Right renal cortex interstitium (tissue), 3 donors: ENCODE measurements around the gene CACNA1C. TPM values are rescaled to one million over a fixed set of nuclear protein-coding genes. Genes with fewer than 3 reads are reported as not detected.
A peak's percentile ranks its signal among the peaks of the same experiment; 100 is the strongest.
"Not testable (repeated sequence)": the region's sequence is repeated elsewhere in the genome, so short reads cannot be mapped to it uniquely, and the experiment has no call there.

Experiments used
- DNase-seq, 3 donors: peaks; one replicate each; pipeline ENCODE4 v3.0.0-alpha.2; 2013; ENCODE audit warnings: low read depth in 3 of 3, low spot score in 2 of 3
- polyA plus RNA-seq, 3 donors: library from polyadenylated mRNA; unstranded; fragments of 120-200 nt; gene quantifications; one replicate each; pipeline ENCODE4 v1.2.1, GENCODE V29; 2013; ENCODE audit not compliant: insufficient read length in 3 of 3

Gene CACNA1C
- polyA plus RNA-seq, 3 donors = 5.7 to 6.4 (median 5.8) TPM

DNA sequence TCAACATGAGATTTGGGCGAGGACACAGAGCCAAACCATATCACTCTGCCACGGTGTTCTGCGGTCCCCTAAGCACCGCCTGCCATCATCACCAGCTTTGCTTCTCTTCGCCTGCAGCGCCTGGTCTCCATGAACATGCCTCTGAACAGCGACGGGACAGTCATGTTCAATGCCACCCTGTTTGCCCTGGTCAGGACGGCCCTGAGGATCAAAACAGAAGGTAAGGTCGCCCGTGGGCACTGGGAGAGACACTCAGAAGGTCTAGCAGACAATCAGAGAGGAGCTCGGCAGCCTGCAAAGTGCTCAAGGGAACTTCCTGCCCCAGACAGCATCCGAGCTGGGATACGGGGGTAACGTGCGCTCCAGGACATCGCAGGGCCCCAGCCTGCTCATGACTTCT, 616.0 kb downstream of the CACNA1C start:
- DNase-seq = no peak

DNA sequence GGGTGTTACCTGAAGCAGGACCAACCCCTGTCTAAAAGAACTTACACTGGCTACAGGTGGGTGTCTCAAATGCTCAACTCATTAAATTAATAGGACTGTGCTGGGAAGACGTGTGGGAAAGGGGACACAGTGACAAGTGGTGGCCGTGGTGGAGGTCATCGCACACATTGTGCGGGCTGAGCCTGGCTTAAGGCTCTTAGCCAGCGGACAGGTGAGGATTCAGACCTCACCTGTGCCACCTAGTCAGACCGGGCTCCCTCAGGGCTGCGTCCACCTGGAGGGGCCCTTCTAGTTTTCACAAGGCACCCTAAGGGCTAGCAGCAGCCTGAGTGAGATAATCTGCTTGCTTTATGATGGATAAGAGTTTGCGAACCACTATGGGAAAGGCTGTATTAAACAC, 616.8 kb downstream of the CACNA1C start:
- no peak for DNase-seq

DNA sequence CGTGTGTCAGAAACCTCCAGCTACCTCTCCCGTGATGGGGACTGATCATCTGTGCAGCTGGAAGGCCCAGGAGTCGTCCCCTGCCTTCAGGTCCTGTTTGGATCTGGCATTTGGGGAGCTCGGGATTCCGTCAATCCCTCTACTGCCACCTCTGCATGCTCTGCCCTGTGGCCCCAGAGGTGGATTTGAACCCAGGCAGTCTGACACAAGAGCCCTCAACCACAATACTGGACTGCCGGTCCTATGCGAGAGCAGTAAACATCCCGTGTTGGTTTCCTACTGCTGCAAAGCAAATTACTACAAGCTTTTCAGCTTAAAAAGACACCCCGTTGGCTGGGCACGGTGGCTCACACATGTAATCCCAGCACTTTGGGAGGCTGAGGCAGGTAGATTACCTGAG, 620.1 kb downstream of the CACNA1C start:
- DNase-seq = no peak

DNA sequence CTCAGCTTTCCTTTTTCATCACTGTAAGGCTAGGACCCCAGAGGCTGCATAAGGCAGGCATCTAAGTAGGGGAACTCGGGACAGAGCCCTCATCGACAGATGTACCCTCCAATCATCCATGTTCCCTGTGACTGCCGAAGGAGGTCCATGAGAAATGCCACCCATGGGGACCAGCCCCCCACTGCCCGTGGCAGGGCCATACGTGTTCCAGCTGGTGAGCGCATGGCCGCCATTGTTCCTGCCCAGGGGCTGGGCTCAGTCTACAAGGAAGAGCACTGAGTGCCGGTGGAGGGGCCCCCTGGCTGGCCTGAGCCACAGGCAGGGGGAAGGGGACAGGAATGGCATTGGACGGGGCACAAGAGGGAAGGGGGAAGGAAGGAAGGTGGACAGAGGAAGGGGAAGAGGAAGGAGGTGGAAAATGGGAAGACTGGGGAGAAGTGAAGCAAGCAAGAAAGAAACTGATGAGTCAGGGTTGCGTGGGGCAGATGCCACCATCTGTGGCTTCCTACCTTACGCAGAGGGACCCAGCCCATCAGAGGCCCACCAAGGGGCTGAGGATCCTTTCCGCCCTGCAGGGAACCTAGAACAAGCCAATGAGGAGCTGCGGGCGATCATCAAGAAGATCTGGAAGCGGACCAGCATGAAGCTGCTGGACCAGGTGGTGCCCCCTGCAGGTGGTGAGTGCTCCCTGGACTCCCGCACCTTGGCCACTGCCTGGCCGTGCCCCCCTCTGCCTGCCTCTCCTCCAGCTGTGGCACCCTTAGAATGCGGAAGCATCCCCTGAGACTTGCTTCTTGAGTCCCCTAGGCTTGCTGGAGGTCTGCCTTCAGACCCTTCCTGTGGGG, 621.4 kb downstream of the CACNA1C start:
- DNase-seq = no peak

DNA sequence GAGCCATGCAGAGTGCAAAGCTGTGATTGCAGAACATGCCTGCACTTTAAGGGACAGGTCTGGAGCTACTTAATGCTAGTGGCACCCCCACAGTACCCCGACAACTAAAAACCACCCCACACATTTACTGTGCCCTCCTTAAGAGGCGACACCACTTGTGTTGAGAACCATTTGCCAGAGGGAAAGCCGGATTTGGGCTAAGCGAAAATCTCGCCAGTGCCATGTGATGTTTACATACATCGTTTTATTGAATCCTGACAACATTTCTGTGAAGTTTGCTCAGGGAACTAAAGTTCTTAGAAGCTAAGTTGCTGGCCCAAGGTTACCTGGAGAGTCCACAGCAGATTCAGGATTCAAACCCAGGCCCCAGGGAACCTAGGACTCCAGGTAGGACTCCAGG, 623.0 kb downstream of the CACNA1C start:
- DNase-seq = no peak

DNA sequence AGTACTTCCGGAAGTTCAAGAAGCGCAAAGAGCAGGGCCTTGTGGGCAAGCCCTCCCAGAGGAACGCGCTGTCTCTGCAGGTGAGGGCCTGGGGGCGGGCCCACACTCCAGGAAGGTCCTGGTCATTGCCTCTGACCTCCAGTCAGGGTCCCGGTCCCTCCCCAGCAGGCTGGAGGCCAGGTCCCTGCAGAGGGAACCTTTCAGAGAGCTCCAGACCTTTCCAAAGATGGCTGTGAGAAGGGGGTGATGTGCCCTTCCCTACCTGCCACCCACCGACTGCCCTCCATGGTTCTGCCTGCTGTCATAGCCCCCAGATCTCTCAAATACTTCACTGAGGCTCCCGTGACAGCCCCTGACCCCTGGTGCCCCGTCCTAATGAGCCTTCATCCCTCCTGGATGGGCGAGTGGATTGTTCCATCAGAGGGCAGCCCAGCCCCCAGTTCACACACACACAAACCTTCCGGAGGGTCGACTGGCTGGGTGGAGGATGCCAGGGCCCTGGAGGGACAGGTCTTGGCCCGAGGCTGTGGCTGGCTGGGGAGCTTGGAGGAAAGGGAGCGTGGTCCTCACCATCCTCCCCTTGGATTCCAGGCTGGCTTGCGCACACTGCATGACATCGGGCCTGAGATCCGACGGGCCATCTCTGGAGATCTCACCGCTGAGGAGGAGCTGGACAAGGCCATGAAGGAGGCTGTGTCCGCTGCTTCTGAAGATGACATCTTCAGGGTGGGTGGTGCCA, 624.5 kb downstream of the CACNA1C start:
- no peak for DNase-seq

DNA sequence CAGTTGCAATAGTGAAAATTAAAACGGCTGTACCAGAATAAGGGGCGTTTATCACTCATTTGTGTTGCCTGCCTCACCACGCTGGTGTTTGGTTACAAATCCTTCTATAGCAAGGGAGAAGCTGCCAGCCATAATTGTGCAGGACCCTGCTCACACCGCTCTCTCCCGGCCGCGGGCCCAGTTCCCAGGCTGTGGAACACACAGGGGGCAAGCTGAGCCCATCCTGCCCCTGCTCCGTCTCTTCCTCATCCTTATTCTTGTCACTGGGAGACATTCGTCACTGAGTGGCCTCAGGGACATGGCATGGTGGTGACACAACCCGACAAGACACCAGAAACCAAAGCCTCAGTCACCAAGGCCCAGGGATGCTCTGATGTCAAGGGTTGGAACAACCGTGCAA, 625.6 kb downstream of the CACNA1C start:
- no peak for DNase-seq

DNA sequence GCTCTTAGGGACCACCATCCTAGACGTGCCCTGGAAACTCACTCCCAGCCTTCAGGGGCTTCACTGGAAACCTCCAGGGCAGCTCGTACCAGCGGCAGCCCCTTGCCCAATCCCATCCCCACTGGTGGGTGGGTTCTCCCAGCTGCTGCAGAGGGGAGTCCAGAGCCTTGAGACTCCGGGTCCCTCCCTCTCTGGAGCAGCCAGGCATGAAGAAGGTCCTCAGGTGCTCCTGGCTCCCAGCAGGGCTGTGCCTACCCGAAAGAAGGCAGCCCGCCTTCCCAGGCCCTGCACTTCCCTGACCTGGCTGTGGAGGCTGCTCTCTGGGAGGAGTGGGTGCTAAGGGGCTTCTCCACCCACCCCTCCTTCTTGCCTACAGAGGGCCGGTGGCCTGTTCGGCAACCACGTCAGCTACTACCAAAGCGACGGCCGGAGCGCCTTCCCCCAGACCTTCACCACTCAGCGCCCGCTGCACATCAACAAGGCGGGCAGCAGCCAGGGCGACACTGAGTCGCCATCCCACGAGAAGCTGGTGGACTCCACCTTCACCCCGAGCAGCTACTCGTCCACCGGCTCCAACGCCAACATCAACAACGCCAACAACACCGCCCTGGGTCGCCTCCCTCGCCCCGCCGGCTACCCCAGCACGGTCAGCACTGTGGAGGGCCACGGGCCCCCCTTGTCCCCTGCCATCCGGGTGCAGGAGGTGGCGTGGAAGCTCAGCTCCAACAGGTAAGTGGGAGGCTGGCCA, 626.5 kb downstream of the CACNA1C start:
- no peak for DNase-seq

DNA sequence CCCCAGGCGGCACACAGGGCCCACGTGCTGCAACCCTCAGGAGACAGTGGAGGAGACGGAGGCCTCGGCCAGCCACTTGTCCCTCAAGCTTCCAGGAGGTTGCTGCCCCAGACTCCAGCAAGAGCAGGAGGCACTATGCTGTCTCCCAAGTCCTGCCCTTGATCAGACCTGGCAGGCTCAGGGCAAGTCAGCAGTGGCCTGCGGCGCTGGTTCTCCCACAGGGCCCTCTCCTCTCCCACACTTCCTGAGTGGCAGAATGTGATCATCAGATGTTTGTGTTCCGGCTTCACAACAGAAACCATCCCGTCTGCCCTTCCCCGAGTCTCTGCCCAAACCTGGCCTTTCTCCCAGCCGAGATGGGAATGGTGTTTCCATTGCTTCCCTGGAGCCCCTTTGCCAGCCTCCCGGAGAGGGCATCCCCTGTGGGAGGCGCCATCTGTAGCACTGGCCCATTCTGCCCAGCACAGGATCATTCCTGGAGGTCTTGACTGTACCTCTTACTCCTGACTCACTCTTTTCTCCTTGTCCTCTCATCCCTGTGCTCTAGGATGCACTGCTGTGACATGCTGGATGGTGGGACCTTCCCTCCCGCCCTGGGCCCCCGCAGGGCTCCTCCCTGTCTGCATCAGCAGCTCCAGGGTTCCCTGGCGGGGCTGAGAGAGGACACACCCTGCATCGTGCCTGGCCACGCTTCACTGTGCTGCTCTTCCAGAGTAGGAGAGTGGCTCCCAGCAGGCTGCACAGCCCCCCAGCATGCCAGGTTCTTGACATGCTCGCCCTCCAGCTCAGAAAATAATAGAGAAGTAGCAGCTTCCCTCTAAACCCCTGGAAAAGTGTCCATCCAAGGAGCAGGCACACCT, 627.3 kb downstream of the CACNA1C start:
- no peak for DNase-seq

DNA sequence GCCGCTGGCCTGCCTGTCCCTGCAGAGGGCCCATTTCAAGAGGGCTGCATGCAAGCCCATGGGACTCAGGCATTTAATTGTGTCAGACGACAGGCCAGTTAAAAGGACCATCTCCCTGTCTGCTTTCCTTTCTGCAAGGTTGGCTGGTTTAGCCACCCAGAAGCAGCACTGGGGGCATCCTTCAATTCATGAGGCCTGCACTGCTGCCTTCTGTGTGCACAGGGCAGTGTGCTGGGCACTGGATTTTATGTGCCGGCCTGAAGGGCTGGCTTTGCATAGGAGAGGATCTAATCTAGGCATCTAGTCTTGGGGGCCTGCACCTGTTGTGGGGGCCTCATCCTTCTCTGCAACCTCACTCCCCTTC, 627.9 kb downstream of the CACNA1C start:
- DNase-seq = no peak

DNA sequence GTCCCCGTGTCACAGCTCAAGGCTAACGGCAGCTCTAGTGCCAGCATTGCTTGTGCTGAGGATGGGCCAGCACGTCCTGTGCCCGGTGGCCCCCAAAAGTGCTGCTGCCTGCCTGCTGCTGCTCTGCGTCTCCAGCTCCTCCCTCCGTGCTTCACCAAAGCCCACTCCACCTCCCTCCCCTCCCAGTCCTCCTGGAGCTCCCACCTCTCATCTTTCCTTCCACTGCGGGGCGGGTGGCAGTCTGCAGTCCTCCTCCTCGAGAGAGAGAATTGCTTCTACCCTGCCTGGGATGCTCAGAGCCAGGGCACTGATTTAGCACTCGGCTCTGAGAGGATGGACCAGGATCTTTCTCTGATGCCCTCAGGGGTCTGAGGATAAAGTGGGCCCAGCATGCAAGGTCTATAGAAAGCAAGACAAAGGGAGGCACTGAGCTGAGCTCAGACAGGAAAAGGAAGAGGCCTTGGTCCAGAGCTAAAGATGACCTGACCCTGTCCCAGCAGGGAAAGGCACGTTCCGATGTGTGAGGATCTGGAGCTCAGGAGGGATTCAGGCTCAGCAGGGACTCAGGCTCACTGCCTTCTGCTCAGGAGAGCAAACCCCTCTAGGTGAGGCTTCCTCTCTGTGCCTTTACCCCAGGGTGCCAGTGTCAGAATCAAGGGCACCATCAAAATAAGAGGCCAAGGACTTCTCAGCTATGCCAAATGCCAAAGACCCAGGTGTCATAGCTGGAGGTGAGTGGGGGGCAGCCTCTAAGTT, 628.8 kb downstream of the CACNA1C start:
- no peak for DNase-seq

DNA sequence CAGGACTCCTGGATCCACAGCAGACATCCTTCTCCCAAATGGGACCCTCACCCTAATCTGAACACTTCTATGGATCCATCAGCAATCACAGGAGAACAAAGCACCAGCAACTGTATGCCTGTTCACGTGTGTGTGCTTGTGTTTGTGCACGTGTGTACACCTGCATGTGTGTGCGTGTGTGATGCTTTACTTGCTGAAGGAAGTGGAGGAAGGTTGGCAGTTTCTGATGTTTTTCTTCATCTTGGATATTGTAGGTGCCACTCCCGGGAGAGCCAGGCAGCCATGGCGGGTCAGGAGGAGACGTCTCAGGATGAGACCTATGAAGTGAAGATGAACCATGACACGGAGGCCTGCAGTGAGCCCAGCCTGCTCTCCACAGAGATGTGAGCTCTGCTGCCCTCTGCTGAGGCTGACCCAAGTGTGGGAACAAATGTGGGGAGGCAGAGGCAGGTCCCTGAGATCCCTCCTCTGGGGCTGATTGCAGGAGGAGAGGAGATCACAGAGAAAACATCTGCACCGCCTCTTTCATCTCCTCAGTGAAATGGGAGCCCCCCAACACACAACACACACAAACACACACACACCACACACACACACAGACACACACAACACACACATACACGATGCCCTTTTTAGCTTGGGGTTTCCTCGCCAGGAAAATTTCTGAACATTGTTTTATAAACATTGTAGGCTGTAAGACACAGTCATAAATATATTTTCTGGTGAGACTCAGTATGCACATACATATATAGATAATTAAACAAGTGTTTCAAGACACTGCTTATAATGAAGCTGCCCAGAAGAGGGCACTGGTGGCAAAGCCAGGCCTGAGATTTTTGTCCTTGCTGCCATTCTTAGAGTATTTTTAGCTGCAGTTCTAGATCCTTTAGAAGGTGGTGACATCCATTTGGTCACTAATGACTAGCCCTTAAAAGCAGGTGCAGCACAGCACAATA, 629.8 kb downstream of the CACNA1C start:
- DNase-seq = peak in 1 of 3 donors; percentile 36

DNA sequence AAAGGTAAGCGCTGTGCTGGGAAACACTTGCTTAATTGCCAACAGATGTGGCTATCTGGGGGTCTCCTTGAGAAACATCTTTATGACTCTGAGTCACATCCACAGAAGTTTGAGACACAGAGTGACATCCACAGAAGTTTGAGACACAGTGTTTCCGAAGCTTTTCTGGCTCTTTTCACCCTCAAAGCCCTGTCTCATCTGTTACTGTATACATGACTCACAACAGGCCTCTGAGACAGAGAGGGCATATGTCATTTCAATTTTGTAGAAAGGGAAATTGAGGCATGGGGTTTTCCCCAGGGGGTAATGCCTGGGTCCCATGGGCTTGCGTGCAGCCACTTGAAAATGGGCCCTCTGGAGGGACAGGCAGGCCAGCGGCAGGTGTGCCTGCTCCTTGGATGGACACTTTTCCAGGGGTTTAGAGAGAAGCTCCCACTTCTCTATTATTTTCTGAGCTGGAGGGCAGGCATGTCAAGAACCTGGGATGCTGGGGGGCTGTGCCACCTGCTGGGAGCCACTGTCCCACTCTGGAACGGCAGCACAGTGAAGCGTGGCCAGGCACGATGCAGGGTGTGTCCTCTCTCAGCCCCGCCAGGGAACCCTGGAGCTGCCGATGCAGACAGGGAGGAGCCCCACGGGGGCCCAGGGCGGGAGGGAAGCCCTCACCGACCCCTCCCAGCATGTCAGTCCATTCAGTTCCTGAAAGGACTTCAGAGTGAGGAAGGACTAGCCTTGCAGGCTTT, 630.7 kb downstream of the CACNA1C start:
- no peak for DNase-seq

DNA sequence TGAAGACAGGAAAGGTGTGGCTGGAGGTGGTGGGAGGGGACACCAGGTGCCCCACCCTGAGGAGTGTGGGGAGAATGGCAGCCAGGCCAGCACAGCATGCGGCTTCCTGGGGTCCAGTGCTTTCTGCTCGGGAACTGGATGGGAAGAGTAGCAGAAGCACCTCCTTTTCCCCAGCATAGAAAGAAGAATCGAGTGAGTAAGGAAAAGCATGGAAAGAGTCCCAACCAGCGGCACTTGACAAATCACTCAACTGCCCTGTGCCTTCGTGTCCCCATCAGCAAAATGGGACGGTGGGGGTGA, 631.2 kb downstream of the CACNA1C start:
- not testable (repeated sequence) for DNase-seq

DNA sequence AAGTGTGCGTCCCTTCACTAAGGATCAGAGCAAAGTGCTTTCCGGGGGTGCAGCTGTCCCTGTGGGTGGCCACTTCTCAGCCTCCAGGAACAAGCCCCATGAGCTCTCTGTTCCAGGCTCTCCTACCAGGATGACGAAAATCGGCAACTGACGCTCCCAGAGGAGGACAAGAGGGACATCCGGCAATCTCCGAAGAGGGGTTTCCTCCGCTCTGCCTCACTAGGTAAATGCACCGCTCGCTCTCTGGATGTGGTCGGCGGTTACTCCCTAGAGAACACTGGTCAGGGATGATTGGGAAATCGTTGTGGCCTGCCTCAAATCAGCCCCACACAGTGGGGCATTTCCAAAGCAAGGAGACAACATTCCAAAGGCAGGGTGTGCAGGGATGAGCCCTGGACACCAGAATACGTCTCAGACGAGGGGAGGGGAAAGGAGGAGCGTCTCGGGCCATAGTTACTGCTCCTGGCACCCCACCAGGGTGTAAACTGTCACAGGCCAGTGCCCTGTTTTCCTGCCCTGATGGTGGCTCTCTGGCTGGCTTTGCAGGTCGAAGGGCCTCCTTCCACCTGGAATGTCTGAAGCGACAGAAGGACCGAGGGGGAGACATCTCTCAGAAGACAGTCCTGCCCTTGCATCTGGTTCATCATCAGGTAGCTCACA, 633.0 kb downstream of the CACNA1C start:
- not testable (repeated sequence) for DNase-seq

DNA sequence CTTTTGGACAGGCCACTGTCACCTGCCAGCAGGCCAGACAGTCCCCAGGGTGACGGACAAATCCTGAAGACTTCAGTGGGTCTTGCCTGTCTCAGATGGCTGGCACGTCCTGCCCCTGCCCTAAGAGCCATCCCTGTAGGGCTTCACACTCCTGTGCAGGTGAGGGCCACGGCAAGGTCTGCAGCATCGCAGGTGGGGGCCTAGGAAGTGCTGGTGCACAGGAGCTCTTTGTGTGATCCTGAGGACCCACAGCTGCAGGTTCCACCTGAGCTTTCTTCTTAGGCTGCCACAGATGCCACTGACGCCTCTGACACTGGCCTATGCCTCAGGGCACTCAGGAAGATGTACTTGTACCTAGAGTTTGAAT, 633.5 kb downstream of the CACNA1C start:
- no peak for DNase-seq

DNA sequence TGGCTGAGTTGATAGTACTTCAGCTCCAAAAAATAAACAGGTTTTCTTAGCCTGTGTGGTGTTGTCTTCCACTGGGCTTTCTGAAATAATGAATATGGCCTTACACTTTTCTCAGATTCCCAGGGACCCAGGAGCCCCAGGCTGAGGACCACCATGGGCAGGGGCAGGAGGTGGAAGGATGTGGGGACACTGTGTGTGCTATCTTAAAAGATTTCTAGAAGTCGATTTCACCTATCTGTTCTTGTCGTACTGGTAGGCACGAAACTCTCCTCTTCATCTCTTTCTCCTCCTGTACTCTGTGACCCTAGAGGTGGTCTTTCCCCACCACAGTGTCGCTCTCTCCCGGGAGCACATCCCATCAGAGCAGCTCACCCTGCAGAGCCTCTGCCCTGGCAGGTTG, 634.3 kb downstream of the CACNA1C start:
- no peak for DNase-seq

DNA sequence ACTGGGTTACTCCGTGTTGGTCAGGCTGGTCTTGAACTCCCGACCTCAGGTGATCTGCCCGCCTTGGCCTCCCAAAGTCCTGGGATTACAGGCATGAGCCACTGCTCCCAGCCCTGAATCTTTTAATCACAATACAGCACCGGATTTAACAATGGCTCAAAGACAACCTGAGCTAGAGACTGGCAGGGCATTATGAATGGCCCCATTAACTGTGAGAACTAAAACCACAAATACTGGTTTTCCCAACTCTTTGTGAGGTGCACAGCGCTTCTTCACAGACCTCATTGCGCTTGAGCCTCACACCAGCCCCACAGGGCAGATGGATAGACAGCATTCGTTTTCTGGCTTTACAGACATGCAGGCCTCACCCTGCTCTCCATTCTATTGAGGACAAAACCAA, 634.9 kb downstream of the CACNA1C start:
- DNase-seq = no peak
